HL-60/S4 (cell line): Measurements from ENCODE around the gene MYCT1.
"Not testable (repeated sequence)": the region's sequence is repeated elsewhere in the genome, so short reads cannot be mapped to it uniquely, and the experiment has no call there.

Source experiments
- in situ Hi-C: fragments of 300-500 bp; cut with MboI; formaldehyde crosslinking; loops from 2 replicates; pipeline ENCODE4 v1.14.3; 2022; ENCODE audit warnings: low sequenced_read_pairs

MYCT1 gene, protein sequence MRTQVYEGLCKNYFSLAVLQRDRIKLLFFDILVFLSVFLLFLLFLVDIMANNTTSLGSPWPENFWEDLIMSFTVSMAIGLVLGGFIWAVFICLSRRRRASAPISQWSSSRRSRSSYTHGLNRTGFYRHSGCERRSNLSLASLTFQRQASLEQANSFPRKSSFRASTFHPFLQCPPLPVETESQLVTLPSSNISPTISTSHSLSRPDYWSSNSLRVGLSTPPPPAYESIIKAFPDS

DNA sequence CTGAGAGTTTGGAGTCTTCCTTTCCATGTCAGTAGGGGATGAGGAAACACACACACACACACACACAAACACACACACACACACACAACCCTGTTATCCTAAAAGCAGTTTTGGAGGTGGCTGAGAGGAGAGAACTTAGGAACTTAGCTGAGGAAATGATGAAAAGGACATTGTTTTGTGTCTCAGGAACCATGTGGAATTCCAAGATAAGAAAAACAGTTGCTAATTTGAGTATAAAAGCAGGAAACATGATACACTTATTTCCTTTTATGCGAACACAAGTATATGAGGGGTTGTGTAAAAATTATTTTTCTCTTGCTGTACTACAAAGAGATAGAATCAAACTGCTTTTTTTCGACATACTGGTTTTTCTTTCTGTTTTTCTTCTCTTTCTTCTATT is at the start of gene MYCT1:
Gene MYCT1 (plus strand): TSS at position 264 of the 400 bp plus-strand sequence. CDS start 6 bp downstream, at position 270.
- in situ Hi-C loops = no loop called here

DNA sequence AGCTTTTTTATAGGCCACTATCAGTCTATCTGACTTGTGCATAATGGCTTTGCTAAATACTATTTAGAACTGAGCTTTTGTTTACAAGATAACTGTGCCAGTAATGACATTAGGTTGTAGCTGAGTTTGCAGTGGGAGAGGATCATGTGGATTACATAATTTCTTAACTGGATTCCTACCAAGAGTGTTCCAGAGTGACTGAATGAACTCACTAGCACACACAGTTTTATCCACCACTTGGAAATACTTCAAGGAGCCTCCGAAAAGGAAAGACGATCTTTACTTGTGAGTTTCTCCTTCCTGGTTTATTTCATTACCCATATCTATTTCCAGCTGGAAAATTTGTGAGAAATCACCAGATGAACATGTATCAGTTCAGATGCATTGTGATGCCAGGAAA is 49.6 kb upstream of the MYCT1 start:
- in situ Hi-C loops = no loop called here

DNA sequence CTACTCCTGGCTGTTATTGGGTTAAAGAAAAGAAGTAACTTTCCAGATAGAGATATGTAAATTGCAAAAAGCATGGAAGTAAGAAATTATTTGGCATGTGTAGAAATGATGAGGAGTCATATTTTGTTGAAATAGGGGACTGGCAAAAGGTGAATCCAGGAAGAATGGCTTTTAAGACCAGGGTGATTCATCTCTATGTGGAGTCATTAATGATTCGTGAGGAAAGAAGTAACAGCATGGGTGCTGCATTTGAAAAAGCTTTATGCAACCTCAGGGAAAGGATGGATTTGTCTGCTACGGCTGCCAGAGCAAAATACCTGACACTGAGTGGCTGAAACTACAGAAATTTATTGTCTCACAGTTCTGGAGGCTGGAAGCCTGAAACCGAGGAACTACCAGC is 45.7 kb upstream of the MYCT1 start:
- in situ Hi-C loops = no loop called here

DNA sequence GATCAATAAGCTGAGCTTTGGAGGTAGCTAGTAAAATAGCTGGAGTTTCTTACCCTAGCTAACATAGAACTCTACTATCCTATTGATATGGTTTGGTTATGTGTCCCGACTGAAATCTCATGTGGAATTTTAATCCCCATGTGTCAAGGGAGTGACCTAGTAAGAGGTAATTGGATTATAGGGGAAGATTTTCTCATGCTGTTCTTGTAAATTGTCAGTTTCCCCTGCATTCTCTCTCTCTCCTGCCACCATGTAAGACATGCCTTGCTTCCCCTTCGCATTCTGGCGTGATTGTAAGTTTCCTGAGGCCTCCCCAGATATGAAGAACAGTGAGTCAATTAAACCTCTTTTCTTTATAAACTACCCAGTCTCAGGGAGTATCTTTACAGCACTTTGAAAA is 35.9 kb upstream of the MYCT1 start:
- in situ Hi-C loops = no loop called here

DNA sequence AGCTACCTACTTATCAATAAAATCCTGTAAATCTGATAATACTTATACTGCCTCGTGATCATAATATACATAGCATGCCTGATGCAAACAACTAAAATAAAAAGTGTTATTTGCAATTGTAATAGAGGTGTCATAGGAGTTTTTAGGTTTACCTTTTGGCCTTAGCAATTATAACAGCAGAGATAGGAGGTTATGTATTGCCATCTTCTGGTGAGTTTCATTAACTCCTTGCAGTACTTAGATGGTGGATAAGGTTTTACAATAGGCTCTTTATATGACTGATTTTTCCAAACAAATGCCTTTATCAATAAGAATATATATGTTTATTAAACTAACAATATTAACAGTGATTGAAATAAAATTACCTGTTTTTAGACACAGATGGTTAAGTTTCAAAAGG is 27.8 kb upstream of the MYCT1 start:
- in situ Hi-C loops = no loop called here

DNA sequence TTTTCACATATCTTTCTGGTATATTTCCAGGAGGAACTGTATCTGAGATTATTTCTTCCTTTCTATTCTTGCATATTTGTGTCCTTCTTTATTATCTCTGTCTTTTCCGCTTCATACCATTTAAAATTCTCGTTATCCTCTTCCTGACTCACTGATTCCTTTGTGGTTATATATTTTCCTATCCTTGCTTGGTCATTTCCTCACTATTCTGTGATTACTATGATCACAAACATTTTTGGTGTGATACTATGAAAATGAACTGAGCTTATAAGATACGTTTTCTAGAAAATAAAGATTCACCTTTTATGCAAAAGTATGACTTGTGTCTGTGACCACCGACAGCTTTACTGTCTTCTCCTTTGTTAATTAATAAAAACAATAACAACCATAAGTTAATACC is 26.5 kb upstream of the MYCT1 start:
- in situ Hi-C loops = no loop called here

DNA sequence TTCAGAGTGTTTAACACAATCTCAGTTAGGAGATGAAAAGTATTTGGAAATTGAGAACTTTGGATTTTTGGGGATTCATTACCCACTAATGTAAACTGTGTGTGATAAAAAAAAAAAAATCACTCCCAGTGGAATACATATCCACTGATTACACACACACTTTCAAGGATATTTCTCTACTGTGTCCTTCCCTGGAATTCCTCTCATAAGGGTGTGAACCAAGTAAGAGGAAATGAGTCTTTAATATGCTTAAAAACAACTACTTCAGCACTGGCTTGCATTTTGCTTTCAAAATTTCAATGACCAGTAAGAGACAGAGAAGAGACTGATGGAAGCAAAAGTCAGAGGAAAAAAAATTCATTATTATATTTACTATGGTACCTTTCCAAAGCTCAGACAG is 24.5 kb upstream of the MYCT1 start:
- in situ Hi-C loops = no loop called here

DNA sequence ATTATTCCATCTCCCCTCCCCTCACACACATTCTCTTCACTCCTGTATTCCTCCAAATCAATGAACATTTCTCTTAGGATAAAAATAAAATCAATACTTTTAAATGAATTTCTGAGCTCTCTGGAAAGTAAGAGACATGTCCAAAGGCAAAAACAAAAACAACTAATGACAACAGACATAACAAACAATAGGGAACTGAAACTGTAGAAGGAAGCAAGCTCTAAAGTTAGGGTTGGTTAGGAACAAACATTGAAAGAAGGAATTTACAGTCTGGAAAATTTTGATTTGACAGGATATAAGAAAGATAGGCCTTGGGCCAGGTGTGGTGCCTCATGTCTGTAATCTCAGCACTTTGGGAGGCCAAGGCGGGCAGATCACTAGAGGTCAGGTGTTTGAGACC is 17.5 kb upstream of the MYCT1 start:
- in situ Hi-C loops = no loop called here

DNA sequence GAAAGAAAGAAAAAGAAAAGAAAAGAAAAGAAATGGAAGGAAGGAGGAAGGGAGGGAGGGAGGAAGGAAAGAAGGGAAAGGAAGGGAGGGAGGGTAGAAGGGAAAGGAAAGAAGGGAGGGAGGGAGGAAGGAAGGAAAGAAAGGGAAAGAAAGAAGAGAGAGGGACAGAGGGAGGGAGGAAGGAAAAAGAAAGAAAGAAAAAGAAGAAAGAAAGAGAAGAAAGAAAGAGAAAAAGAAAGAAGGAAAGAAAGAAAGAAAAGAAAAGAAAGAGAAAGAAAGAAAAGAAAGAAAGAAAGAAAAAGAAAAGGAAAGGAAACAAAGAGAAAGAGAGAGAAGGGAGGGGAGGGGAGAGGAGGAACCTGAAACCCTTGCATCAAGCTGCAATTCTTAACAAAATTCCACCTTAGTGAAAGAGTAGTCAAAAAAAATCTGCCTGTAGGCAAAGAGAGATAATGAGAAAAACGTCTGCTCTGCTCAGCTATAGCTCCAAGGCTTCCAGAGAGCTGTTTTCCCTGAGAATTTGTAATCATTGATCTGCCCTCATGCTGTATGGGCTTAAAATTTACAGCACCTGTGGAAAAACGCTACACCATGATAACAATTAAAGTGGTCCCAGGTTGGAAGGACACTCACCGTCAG is 16.7 kb upstream of the MYCT1 start:
- in situ Hi-C loops = no loop called here

DNA sequence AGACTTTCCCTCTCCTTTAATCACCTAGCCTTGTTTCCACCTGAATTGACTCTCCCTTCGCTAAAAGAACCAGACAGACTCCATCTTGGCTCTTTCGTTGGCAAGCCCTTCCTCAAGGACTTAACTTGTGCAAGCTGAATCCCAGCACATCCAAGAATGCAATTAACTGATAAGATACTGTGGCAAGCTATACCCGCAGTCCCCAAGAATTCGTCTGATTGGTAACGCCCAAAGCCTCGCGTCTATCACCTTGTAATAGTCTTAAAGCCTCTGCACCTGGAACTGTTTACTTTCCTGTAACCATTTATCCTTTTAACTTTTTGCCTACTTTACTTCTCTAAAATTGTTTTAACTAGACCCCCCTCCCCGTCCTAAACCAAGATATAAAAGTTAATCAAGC is 15.6 kb upstream of the MYCT1 start:
- in situ Hi-C loops = no loop called here

DNA sequence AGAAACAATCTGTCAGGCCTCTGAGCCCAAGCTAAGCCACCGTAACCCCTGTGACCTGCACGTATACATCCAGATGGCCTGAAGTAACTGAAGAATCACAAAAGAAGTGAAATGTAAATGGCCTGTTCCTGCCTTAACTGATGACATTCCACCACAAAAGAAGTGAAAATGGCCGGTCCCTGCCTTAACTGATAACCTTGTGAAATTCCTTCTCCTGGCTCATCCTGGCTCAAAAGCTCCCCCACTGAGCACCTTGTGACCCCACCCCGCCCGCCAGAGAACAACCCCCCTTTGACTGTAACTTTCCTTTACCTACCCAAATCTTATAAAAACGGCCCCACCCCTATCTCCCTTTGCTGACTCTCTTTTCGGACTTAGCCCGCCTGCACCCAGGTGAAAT is 14.8 kb upstream of the MYCT1 start:
- in situ Hi-C loops = not testable (repeated sequence)

DNA sequence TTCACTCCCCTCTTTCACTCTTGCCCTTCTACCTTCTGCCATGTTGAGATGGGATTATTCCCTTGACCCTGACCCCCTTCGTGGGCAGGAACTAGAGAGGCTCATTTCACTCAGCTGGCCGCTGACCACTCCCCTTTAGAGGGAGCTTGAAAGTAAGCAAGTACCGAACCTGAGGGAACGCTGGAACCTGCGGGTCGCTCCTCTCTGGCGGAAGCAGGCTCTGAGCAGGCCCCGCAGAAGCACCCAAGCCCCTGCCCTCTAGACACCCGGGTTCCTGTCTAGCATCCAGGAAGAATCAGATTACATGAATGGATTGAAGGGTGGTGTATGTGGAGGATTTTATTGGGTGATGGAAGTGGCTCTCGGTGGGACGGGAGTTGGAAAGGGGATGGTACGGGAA is 11.9 kb upstream of the MYCT1 start:
- in situ Hi-C loops = no loop called here

DNA sequence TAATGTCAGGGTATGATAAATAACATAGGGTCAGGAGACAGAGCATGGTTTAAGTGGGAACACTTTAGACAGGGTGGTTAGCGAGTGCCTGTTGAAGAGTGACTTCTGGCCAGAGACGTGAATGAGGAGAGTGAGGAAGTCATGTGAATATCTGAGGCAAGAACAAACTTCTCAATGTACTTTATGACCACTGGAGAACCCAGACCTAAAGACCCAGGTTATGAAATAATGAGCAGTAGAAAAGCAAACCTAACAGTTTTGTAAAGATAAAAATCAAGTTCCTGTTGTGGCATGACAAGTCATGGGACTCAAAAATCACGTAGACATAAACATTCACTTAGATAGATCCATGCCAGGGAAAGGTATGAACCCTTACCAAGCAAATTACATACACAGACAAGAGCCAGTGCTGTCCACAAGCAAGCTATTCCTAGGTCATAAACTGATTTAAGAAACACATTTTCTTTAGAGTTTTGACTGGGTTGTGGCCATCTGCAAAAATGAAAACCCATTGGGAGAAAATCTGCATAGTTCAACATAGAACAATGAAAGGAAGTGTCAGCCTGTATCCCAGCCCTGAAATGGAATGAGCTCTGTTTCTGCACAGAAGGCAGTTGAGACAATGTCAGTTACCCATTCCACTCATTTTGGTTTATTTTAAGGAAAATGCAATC is 2.2 kb upstream of the MYCT1 start:
- in situ Hi-C loops = no loop called here

DNA sequence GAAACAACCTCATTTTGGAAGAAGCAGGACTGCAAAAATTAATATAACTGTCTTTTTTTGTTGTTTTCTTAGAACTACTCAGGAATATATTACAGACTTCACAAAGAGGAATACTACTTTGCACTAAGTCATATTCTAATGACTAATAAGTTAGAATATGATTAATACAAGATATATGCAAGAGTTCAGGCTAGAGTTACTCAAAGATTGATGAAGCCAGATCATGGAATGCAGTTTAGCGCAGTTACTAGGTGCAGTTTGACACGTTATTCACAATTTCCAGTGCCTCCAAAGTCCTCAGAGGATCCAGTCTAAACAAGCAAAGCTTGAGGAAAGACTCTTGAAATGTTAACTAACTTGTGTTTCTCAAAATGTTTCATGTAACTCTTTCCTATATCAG is 1.2 kb upstream of the MYCT1 start:
- in situ Hi-C loops = no loop called here

DNA sequence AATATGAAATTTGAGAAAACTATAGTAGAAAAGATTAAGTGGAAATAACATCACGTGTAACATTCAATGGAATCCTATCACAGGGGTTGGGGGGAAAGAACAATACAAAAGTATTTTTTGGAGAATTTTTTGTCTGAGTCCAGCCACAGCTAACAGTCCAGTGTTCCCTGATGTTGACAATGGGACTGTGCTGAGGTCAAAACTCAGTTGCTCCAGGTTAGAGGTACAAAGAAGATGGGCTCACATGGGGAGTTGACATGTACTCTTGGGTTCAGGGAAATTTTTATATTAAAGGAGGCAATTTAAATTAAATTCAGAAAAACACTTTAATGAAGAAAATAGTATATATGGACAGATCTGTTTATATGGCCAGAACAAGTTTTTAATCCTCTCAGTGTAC is 995 bp downstream of the MYCT1 start:
- in situ Hi-C loops = no loop called here

DNA sequence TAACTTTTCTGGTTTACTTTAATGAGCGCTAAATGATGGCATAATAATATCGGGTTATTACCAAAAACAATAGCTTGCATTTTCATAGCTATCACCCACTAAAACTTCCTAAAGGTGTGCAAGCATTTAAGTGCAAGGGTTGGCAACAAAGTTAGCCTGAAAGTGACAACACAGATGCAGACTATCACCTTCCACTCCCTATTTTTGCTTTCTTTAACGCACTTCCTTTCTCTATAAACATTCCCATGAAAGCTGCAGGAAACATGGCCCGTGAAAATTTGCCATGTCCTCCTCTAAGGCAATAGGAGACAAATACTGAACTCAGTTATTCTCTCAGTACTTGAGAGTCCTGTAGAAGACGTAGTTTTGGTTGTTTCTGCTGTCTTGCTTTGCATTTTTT is 2.7 kb downstream of the MYCT1 start:
- in situ Hi-C loops = no loop called here

DNA sequence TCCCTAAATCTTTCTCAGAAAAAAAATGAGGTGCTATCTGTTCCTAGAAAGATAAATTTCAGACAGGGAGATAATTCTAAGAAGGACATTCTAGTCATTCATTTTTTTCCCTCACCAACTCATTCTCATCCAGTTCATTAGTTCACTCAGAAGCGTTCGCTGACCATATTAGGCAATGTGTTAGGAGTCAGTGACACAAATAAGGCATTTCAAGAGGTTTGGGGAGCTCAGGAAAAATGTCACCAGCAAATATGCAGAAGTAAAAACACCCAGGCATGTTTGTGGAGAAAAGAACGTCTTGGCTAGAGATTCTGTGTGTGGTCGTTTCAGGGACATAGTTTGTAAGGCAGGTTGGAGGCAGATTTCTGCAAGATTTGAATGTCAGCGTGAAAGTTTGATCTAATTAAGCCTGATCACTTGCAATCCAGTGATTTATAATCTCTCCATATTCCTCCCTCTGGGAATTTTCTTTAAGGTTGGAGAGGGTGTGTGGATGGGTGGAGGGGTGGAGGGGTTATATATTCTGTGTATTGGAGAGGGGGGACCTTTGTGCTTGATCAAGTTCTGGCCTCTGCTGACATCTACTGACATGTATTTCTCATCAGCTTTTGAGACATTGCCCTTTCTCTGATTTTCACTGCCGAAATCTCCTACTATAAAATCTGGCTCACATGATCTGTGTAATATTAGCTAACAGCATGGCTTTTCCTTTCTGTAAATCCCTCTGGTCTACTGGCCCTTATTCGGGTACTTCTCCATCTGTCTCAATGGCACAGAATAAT is 3.6 kb downstream of the MYCT1 start:
- in situ Hi-C loops = no loop called here

DNA sequence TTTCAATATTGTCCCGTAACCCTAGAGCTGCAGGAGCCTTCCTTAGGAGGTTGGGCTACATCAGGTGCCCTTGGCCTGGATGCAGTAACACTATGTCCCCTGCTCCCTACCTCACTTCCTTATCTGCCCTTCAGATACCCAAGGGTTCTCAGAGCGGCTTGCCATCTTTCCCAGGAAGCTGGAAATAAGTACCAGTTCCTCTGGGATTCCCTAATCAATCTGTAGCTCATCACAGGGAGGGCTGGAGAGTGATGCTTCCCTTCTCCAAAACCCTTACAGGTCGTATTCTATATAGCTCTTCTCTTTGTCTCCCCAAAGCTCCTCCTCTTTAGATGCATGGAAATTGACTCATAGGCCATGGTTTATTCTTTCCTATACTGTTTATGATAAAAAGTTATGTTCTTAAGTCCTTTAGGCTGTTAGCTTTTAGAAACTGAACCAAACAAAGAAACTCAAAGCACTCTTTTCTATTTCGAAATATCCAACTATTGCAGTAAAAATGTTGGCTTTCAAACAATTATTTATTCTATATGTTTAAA is 4.2 kb downstream of the MYCT1 start:
- in situ Hi-C loops = no loop called here

DNA sequence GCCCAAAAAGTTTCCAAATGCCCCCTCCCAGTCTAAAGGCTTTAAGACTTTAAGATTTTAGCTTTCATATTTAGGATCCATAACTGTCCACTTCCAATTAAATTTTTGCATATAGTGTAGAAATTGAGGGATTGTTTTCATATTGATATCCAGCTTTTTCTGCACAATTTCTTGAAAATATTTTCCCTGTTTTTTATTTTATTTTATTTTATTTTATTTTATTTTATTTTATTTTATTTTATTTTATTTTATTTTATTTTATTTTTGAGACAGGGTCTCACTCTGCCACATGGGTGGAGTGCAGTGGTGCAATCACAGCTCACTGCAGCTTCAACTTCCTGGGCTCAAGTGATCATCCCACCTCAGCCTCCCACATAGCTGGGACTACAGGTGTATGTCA is 6.1 kb downstream of the MYCT1 start:
- in situ Hi-C loops = not testable (repeated sequence)

DNA sequence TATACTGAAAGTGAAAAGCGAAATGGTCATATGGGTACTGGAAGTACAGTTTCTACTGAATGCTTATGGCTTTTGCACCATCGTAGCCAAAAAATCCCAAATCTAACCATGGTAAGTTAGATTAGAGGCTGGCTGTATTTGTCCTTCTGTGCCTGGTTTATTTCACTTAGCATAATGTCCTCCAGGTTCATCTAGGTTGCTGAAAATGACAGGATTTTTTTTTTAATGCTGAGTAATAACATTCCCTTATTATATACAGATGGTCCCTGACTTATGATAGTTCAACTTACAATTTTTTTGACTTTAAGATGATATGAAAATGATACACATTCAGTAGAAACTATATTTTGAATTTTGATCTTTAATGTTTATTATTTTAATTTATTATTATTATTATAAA is 7.6 kb downstream of the MYCT1 start:
- in situ Hi-C loops = no loop called here

DNA sequence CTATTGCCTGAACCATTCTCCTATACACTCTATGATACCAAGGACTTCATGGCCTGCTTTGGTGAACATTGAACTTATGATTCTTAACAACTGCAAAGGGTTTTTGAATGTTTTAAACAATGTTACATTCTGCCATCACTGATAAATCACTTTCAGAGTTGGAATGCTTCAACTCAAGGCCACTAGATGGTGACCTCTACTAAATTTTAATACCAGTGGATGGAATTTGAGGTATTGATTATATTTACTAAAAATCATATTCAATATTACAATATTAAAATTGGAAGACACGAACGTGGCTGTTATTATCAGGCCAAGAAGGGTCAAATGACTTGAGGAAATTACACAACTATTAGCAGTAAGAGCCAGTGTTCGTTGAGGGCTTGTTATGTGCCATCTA is 18.6 kb downstream of the MYCT1 start:
- in situ Hi-C loops = no loop called here
